ENCODE data around the gene AGFG2. TPM values are rescaled to one million over a fixed set of nuclear protein-coding genes. Genes with fewer than 3 reads are reported as not detected.

The AGFG2 gene
- total RNA-seq, 3 donors from 2014 or later (not counting 1 experiment from before 2014, with no cell fraction given) = 21.5 to 32.6 (median 22.2) TPM

DNA sequence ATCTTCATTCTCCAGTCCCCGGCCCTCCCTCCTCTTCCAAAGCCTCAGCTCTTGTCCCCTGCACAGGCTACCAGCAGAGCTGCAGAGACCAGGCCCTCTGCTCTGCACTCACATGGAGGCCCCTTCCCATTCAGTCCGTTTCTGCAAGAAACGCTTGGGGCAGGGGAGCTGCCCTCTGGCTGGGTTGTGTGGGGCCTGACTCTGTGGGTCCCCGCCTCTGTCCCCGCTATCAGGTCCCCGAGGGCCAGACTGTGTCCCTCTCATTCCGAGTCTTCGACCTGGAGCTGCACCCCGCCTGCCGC, 64.7 kb downstream of the AGFG2 start:
- TF ChIP-seq, protein P1, sequence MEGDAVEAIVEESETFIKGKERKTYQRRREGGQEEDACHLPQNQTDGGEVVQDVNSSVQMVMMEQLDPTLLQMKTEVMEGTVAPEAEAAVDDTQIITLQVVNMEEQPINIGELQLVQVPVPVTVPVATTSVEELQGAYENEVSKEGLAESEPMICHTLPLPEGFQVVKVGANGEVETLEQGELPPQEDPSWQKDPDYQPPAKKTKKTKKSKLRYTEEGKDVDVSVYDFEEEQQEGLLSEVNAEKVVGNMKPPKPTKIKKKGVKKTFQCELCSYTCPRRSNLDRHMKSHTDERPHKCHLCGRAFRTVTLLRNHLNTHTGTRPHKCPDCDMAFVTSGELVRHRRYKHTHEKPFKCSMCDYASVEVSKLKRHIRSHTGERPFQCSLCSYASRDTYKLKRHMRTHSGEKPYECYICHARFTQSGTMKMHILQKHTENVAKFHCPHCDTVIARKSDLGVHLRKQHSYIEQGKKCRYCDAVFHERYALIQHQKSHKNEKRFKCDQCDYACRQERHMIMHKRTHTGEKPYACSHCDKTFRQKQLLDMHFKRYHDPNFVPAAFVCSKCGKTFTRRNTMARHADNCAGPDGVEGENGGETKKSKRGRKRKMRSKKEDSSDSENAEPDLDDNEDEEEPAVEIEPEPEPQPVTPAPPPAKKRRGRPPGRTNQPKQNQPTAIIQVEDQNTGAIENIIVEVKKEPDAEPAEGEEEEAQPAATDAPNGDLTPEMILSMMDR (IDR thresholded peaks at IDR 0.05) = no peak
- intact Hi-C loops (cut with micrococcal nuclease) = loop anchor here (1.0 to 5.0 kb wide), 3 partner anchors 9 to 89 kb away; partner anchors contain the start of genes FBXO24, GIGYF1, LRCH4 and MOSPD3
- H3K4me3 Mint-ChIP-seq = peak overlapping the region; percentile 94
- H3K9me3 Mint-ChIP-seq = no peaks in the 10 kb centered on the region
- Histone ChIP-seq H3K4me1 (ENCODE audit: control insufficient read depth, insufficient read depth, low read length) (peaks cover 30% of the 10 kb centered on the region), H3K27me3 (ENCODE audit: control insufficient read depth, insufficient read depth, low read length) (no peaks in the 10 kb centered on the region), H3K27ac (ENCODE audit: low read length) (peak overlapping the region; percentile 86), H3K9me3 (ENCODE audit: control insufficient read depth, insufficient read depth, low read length) (no peaks in the 10 kb centered on the region), H3K36me3 (ENCODE audit: control insufficient read depth, insufficient read depth, low read length) (no peaks in the 10 kb centered on the region), H3K4me3 (ENCODE audit: low read length) (peak overlapping the region; percentile 53)
- no peaks in the 10 kb centered on the region for H3K36me3 Mint-ChIP-seq
- no peaks in the 10 kb centered on the region for H3K27me3 Mint-ChIP-seq (ENCODE audit: low read depth in 2 of 2)
- ATAC-seq (peak in 2 of 3 donors; percentile 7 to 8), DNase-seq (no peak)
- 20% methylated on average over 10 of the region's 10 CpGs for WGBS (ENCODE audit: insufficient coverage)
- H3K27ac Mint-ChIP-seq = peak overlapping the region; percentile 89 to 94
- peaks cover 16 to 23% of the 10 kb centered on the region in 2 donors for H3K4me1 Mint-ChIP-seq

DNA sequence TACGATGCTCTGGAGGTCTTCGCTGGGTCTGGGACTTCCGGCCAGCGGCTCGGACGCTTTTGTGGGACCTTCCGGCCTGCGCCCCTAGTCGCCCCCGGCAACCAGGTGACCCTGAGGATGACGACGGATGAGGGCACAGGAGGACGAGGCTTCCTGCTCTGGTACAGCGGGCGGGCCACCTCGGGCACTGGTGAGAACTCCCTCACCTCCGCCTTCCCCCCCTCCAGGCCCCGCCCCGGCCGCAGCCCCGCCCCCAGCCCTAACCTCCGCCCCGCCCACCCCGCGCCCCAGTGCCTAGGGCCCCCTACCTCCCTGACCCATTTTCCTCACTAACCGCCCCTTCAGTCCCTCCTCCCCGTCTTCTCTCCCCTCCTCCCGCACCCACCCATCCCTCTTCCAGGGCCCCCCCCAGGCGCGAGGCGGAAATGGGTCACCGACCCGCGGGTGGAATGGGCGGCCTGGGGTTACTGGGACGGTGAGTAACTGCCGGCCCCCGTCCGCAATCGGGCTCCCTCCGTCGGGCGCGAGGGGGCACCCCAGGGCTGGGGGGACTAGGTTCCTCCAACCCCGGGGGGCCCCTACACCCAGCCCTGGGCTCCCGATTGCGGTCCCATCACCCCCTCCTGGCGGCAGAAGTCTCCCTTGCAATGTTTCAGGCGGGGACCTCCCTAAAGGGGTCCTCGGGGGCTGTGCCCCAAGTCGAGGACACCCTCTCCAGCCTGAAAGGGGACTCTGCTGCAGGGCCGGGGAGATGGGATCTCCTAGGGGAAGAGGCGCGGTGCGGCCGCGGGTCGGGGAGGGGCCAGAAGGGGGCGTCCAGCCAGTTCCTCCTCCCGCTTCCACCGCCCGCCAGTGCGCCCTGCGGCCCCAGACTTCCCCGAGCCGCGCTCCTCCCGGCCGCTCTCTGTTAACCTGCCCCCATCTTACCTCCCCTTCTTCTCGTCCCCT, 65.3 kb downstream of the AGFG2 start:
- under 1% methylated on average over 59 of the region's 70 CpGs for WGBS (ENCODE audit: insufficient coverage)
- peaks cover 29% of the 10 kb centered on the region for H3K4me1 ChIP-seq (ENCODE audit: control insufficient read depth, insufficient read depth, low read length)
- H3K4me3 Mint-ChIP-seq = peak overlapping the region; percentile 94

DNA sequence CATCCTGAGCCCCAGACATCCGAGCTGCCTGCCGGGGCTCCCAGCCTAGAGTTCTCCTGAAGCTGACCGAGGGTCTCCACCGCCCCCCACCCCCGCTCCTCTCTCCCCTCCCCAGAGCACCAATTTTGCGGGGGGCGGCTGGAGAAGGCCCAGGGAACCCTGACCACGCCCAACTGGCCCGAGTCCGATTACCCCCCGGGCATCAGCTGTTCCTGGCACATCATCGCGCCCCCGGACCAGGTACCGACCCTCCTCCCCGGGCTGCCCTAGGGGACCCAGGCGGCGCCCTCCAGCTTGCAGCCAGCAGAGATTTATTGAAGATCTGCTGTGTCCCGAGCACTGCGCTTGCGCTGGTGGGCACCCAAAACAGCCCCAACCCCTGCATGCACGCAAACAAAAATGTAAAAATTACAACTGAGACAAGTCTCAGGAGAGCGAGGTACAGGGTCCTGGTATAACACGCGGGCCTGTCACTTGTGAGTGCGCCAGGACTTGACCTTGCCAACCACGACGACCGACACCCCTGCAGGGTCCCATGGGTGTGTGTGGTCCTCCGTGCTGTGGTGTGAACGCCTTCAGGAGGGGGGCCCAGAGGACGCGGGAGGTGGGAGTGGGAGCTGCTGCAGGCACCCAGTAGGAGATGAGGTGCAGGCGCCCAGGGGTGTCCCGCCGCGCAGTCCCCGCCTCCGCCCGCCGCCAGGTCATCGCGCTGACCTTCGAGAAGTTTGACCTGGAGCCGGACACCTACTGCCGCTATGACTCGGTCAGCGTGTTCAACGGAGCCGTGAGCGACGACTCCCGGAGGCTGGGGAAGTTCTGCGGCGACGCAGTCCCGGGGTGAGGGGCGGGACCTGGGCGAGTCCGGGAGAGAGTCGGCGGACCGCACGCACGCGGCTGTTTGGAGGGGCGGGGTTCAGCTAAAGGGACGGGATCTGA, 66.2 kb downstream of the AGFG2 start:
- WGBS (ENCODE audit: insufficient coverage) = 1% methylated on average over 68 of the region's 68 CpGs
- DNase-seq = peak in 1 of 2 donors; percentile 67
- TF ChIP-seq, protein P1 (IDR thresholded peaks at IDR 0.05) = no peak
- peak overlapping the region in 1 of 2 donors; percentile 94 for H3K27ac Mint-ChIP-seq
- H3K27ac ChIP-seq (ENCODE audit: low read length) = peak overlapping the region; percentile 59
- peak overlapping the region; percentile 59 for H3K4me3 ChIP-seq (ENCODE audit: low read length)
- no peaks in the 10 kb centered on the region for H3K36me3 ChIP-seq (ENCODE audit: control insufficient read depth, insufficient read depth, low read length)
- H3K9me3 Mint-ChIP-seq = no peaks in the 10 kb centered on the region
- H3K9me3 ChIP-seq (ENCODE audit: control insufficient read depth, insufficient read depth, low read length) = no peaks in the 10 kb centered on the region
- H3K4me1 ChIP-seq (ENCODE audit: control insufficient read depth, insufficient read depth, low read length) = peaks cover 29% of the 10 kb centered on the region
- intact Hi-C loops (cut with micrococcal nuclease) = loop anchor here (1.0 to 5.0 kb wide), 3 partner anchors 7 to 87 kb away; partner anchors contain the start of genes FBXO24, GIGYF1, LRCH4 and MOSPD3
- peaks cover 16 to 23% of the 10 kb centered on the region in 2 donors for H3K4me1 Mint-ChIP-seq
- H3K27me3 ChIP-seq (ENCODE audit: control insufficient read depth, insufficient read depth, low read length) = no peaks in the 10 kb centered on the region
- peak in 1 of 3 donors; percentile 2 for ATAC-seq
- peak overlapping the region; percentile 94 for H3K4me3 Mint-ChIP-seq
- no peaks in the 10 kb centered on the region for H3K27me3 Mint-ChIP-seq (ENCODE audit: low read depth in 2 of 2)
- no peaks in the 10 kb centered on the region for H3K36me3 Mint-ChIP-seq

More for the DNA sequence above, 65.3 kb downstream of the AGFG2 start:
- TF ChIP-seq, protein P1 (IDR thresholded peaks at IDR 0.05) = peak; percentile 69
- ATAC-seq (peak; percentile 77 to 82 (median 78)), DNase-seq (peak; percentile 77 to 84)
- H3K9me3 ChIP-seq (ENCODE audit: control insufficient read depth, insufficient read depth, low read length) = no peaks in the 10 kb centered on the region
- Mint-ChIP-seq H3K27me3 (ENCODE audit: low read depth in 2 of 2) (no peaks in the 10 kb centered on the region), H3K9me3 (no peaks in the 10 kb centered on the region), H3K36me3 (no peaks in the 10 kb centered on the region), H3K4me1 (peaks cover 16 to 23% of the 10 kb centered on the region in 2 donors), H3K27ac (peak overlapping the region; percentile 89 to 94)
- H3K36me3 ChIP-seq (ENCODE audit: control insufficient read depth, insufficient read depth, low read length) = no peaks in the 10 kb centered on the region
- intact Hi-C loops (cut with micrococcal nuclease) = loop anchor here (1.0 to 5.0 kb wide), 3 partner anchors 8 to 88 kb away; partner anchors contain the start of genes FBXO24, GIGYF1, LRCH4 and MOSPD3
- H3K27me3 ChIP-seq (ENCODE audit: control insufficient read depth, insufficient read depth, low read length) = no peaks in the 10 kb centered on the region
- H3K4me3 ChIP-seq (ENCODE audit: low read length) = peak overlapping the region; percentile 59
- peak overlapping the region; percentile 86 for H3K27ac ChIP-seq (ENCODE audit: low read length)
